Spleen (tissue), 11 donors: ENCODE results near the gene ARHGAP11B.
"Not testable (repeated sequence)": the region's sequence is repeated elsewhere in the genome, so short reads cannot be mapped to it uniquely, and the experiment has no call there.

ENCODE experiments used
- DNase-seq: peaks from one replicate; pipeline ENCODE4 v3.0.0-alpha.2; 2020
- H3K27ac ChIP-seq, 8 donors: fragments of 200-600 bp; sonication (generic) in 7 of 8; 1 replicate in 4 of 8; 2 replicates in 4 of 8; pipeline versions ENCODE4 v1.5.0 to v1.8.0; 2016 to 2021; ENCODE audit warnings: inconsistent platforms in 4 of 8, mild to moderate bottlenecking in 4 of 8, moderate library complexity in 1 of 8
- H3K27me3 ChIP-seq, 7 donors: fragments of 200-600 bp; sonication (generic) in 6 of 7; replicated peaks in 1 of 7; 1 replicate in 4 of 7; 2 replicates in 3 of 7; pipeline versions ENCODE4 v1.5.0 to v1.8.0; 2016 to 2021; ENCODE audit warnings: inconsistent platforms in 3 of 7, mild to moderate bottlenecking in 1 of 7
- H3K36me3 ChIP-seq, 6 donors: fragments of 200-600 bp; sonication (generic) in 5 of 6; 1 replicate in 4 of 6; 2 replicates in 2 of 6; pipeline versions ENCODE4 v1.5.0 to v1.8.0; 2016 to 2021; ENCODE audit warnings: inconsistent platforms in 2 of 6
- H3K4me1 ChIP-seq, 6 donors: fragments of 200-600 bp; sonication (generic) in 5 of 6; 1 replicate in 3 of 6; 2 replicates in 3 of 6; pipeline versions ENCODE4 v1.5.0 to v1.8.0; 2016 to 2021; ENCODE audit warnings: inconsistent platforms in 3 of 6
- H3K4me3 ChIP-seq, 8 donors: fragments of 200-600 bp; sonication (generic) in 7 of 8; 1 replicate in 4 of 8; 2 replicates in 4 of 8; pipeline versions ENCODE4 v1.5.0 to v1.8.0; 2016 to 2021; ENCODE audit warnings: inconsistent platforms in 4 of 8, mild to moderate bottlenecking in 4 of 8, moderate library complexity in 2 of 8
- H3K9me3 ChIP-seq, 8 donors: fragments of 200-600 bp; sonication (generic) in 7 of 8; 1 replicate in 4 of 8; 2 replicates in 4 of 8; pipeline versions ENCODE4 v1.5.0 to v1.8.0; 2016 to 2021; ENCODE audit warnings: inconsistent platforms in 4 of 8
- CTCF ChIP-seq, 11 experiments: fragments of 200-600 bp in 7 of 11; fragments of 450-650 bp in 4 of 11; sonication (generic) in 4 of 11; IDR thresholded peaks in 8 of 11; conservative IDR thresholded peaks in 3 of 11; 1 replicate in 7 of 11; 2 replicates in 4 of 11; pipeline versions ENCODE4 v1.4.0 to v1.8.0; 2016 to 2021; ENCODE audit warnings: antibody characterized with exemption in 11 of 11, inconsistent platforms in 4 of 11, mild to moderate bottlenecking in 1 of 11
- POLR2A ChIP-seq, 3 donors: fragments of 450-650 bp; IDR thresholded peaks; one replicate each; pipeline ENCODE4 v1.5.1; 2017; ENCODE audit warnings: antibody characterized with exemption in 3 of 3, mild to moderate bottlenecking in 1 of 3
- POLR2AphosphoS5 ChIP-seq, 3 donors: sonication (generic); formaldehyde crosslinking; IDR thresholded peaks; one replicate each; pipeline ENCODE4 v1.5.1; 2017; ENCODE audit warnings: antibody characterized with exemption in 3 of 3
- WGBS, 5 donors: extraction: QIAGEN DNeasy Blood & Tissue Kit in 3 of 5; methylation state at CpG; one replicate each; pipeline versions ENCODE4 v1.1.5 to v1.1.7; 2013 to 2018; 5-methylcytosine and 5-hydroxymethylcytosine counted together
- intact Hi-C: fragments of 100-400 bp; cut with DNase I; formaldehyde crosslinking; loops from one replicate; pipeline ENCODE4 v1.15.0; 2023; ENCODE audit warnings: low total_unique reads
- donor health status: healthy with polysubstance abuse.
- donor health status: DM: no; HTN: no; CAD: no; lungs with moderate emphysema.
- donor health status: DM: no; HTN: no; CAD: no.
- donor health status: Bipolar disorder and iron deficiency.
- donor health status: healthy.
- donor health status: DM: no; HTN: no; CAD: no.
- donor health status: DM: yes; HTN: yes; CAD: no.

Gene ARHGAP11B

DNA sequence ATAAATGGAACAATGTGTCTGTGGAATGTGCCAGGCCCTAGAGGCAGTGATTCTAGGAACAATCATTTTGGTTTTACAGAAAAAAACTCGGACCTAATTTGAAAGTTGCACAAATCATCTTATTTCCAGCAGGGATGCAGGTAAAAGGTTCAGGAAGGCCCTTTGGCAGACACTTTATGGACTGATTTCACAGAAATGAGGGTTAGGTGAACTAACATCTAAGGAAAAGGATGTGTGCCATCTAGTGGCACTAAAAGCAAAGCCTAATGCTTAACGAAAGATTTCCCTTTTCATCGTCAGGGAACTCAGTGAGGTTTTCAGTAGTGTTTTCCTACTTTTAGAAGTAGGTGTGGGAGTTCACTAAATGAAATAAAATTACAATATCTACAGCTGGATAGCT lies 4.6 kb upstream of the ARHGAP11B start:
- H3K27me3 ChIP-seq, DNase-seq, H3K9me3 ChIP-seq, H3K27ac ChIP-seq, intact Hi-C loops, H3K36me3 ChIP-seq, H3K4me3 ChIP-seq: not testable (repeated sequence)
- TF ChIP-seq CTCF (IDR thresholded peaks at IDR 0.05 in 8 of 11, conservative IDR thresholded peaks at IDR 0.05 in 3 of 11): peak in 4 of 11 experiments; percentile 23 to 47 (median 28)
- H3K4me1 ChIP-seq: peaks cover 0 to 16% (median 7%) of the 10 kb centered on the region in 6 donors
- 3 to 18% (median 11%) methylated on average over 1 to 2 of the region's 3 CpGs for WGBS, 5 donors

DNA sequence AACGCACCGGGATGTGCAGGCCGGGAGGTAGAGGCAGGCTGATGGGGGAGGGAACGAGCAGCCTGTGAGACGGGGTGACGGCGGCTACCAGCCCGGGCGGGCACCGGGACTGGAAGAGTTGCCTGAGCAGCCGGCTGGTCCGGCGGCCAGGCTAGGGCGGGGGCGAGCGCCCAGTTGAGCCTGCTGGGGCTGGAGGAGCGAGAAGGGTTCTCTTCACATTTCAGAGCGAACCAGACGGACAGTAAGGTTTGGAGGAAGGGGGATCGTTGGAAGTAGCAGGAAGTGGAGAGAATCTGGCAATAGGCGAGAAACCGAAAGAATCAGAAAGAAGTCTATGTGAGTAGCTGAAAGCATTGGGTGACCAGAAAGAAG lies 252 bp downstream of the ARHGAP11B start:
- Histone ChIP-seq H3K4me3 (peak overlapping the region; percentile 33 to 80 (median 59)), H3K4me1 (peaks cover 0 to 36% (median 10%) of the 10 kb centered on the region in 6 donors), H3K27ac (peak overlapping the region in 7 of 8 donors; percentile 85 to 95 (median 89))
- H3K36me3 ChIP-seq, H3K9me3 ChIP-seq, H3K27me3 ChIP-seq, intact Hi-C loops, DNase-seq: not testable (repeated sequence)
- WGBS, 5 donors: 0 to 1% (median 0%) methylated on average over 6 to 12 of the region's 22 CpGs

DNA sequence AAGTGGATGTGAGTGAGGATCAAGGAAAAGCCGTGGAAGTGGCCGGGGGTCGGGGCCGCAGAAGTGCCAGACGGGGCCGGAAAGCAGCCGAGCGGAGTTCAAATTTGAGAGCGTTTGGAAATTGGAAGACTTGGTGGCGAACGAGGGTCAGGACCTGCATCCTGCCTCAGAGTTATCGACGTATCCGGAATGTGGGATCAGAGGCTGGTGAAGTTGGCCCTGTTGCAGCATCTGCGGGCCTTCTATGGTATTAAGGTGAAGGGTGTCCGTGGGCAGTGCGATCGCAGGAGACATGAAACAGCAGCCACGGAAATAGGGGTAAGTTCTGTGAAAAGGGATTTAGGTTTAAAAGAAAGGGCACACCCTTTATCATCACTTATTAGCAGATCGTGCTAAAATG lies 704 bp downstream of the ARHGAP11B start:
- H3K9me3 ChIP-seq, H3K27me3 ChIP-seq, intact Hi-C loops, DNase-seq, H3K36me3 ChIP-seq: not testable (repeated sequence)
- WGBS, 5 donors: 0 to 2% (median 1%) methylated on average over 12 to 20 of the region's 20 CpGs
- H3K27ac ChIP-seq: peak overlapping the region in 6 of 8 donors; percentile 85 to 95 (median 90)
- H3K4me3 ChIP-seq: peak overlapping the region in 7 of 8 donors; percentile 38 to 80 (median 60)
- peaks cover 0 to 33% (median 9%) of the 10 kb centered on the region in 6 donors for H3K4me1 ChIP-seq

GRCh38 chr15:30650012-30650929 lies 24.3 kb downstream of the ARHGAP11B start:
- H3K36me3 ChIP-seq: peaks cover 0 to 4% (median 0%) of the 10 kb centered on the region in 6 donors
- DNase-seq: no peak
- no peaks in the 10 kb centered on the region for H3K27me3 ChIP-seq
- peak overlapping the region in 2 of 8 donors; percentile 24 to 30 for H3K27ac ChIP-seq
- TF ChIP-seq POLR2AphosphoS5 (IDR thresholded peaks at IDR 0.05): no peak
- TF ChIP-seq CTCF (IDR thresholded peaks at IDR 0.05 in 8 of 11, conservative IDR thresholded peaks at IDR 0.05 in 3 of 11): no peak
- TF ChIP-seq POLR2A (IDR thresholded peaks at IDR 0.05): no peak
- no peaks in the 10 kb centered on the region for H3K9me3 ChIP-seq
- H3K4me3 ChIP-seq: no peak overlapping the region
- WGBS, 5 donors: 50 to 75% (median 66%) methylated on average over 5 of the region's 5 CpGs
- intact Hi-C loops: no loop called here
- peaks cover 0 to 12% (median 0%) of the 10 kb centered on the region in 6 donors for H3K4me1 ChIP-seq

GRCh38 chr15:30661154-30661553 lies 35.2 kb downstream of the ARHGAP11B start:
- H3K27ac ChIP-seq, DNase-seq, H3K4me1 ChIP-seq, H3K9me3 ChIP-seq, H3K27me3 ChIP-seq, H3K36me3 ChIP-seq, intact Hi-C loops, H3K4me3 ChIP-seq: not testable (repeated sequence)
- peak; percentile 14 to 59 (median 48) for TF ChIP-seq CTCF (IDR thresholded peaks at IDR 0.05 in 8 of 11, conservative IDR thresholded peaks at IDR 0.05 in 3 of 11)
- 85 to 96% (median 92%) methylated on average over 1 of the region's 1 CpG for WGBS, 5 donors

DNA sequence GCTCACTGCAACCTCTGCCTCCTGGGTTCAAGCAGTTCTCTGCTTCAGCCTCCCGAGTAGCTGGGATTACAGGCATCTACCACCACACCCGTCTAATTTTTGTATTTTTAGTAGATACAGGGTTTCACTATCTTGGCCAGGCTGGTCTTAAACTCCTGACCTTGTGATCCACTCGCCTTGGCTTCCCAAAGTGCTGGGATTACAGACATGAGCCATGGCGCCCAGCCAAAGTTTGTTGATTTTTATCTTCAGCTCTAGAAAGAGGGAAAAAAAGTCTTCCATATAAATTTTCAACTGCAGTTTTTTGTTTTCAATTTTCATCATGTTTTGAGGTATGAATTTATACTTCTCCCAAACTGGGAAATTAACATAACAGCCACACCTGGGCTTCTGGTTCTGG lies 43.7 kb downstream of the ARHGAP11B start:
- H3K36me3 ChIP-seq, intact Hi-C loops: not testable (repeated sequence)

More for the DNA sequence above, 43.7 kb downstream of the ARHGAP11B start:
- 80 to 91% (median 85%) methylated on average over 4 of the region's 4 CpGs for WGBS, 5 donors
- not testable (repeated sequence) for H3K27me3 ChIP-seq, H3K9me3 ChIP-seq, H3K27ac ChIP-seq, H3K4me3 ChIP-seq, DNase-seq, H3K4me1 ChIP-seq
